MM.1S (cell line): Measurements from ENCODE around the gene SYTL3.

Experiments
- CTCF ChIP-seq: fragments of 300-600 bp; sonication (generic); IDR thresholded peaks from 2 replicates; pipeline ENCODE4 v1.5.1; 2016; ENCODE audit warnings: antibody characterized with exemption, low read length, mixed read lengths
- EZH2 ChIP-seq: fragments of 300-600 bp; sonication (generic); optimal IDR thresholded peaks from 2 replicates; pipeline ENCODE3; 2017; ENCODE audit warnings: low read depth, mild to moderate bottlenecking, antibody characterized with exemption, low read length, mixed read lengths

- no peak for TF ChIP-seq CTCF
- no peak for TF ChIP-seq EZH2
These were observed 102.8 kb downstream of the SYTL3 start for GRCh38 chr6:158752613-158753012.
